GM23338 (cell line): ENCODE measurements around the gene SLC6A18. TPM values are rescaled to one million over a fixed set of nuclear protein-coding genes. Genes with fewer than 3 reads are reported as not detected.

ENCODE experiments used
- ATAC-seq: fragments of 200-7000 bp; cut with Tn5 transposase; 3 replicates; pipeline ENCODE4 v1.9.1; 2020
- DNase-seq: peaks from one replicate; pipeline ENCODE4 v3.0.0-alpha.2; 2015; ENCODE audit warnings: low spot score
- H2AFZ ChIP-seq: fragments of 200-600 bp; sonication (generic); 2 replicates; pipeline ENCODE4 v1.8.0; 2016; ENCODE audit warnings: antibody characterized with exemption, mild to moderate bottlenecking, moderate library complexity
- H3F3A ChIP-seq: fragments of 200-600 bp; sonication (generic); replicated peaks from 2 replicates; pipeline ENCODE4 v1.8.0; 2017; ENCODE audit warnings: antibody characterized with exemption, mixed run types, low read depth
- H3K27ac ChIP-seq: fragments of 200-600 bp; sonication (generic); 2 replicates; pipeline ENCODE4 v1.6.1; 2016; ENCODE audit warnings: low read depth
- H3K27me3 ChIP-seq: fragments of 200-600 bp; sonication (generic); 2 replicates; pipeline ENCODE4 v1.8.0; 2016; ENCODE audit warnings: mild to moderate bottlenecking, mixed run types, moderate library complexity; ENCODE audit not compliant: insufficient read depth
- H3K36me3 ChIP-seq: fragments of 200-600 bp; sonication (generic); 2 replicates; pipeline ENCODE4 v1.8.0; 2016; ENCODE audit warnings: mild to moderate bottlenecking; ENCODE audit not compliant: insufficient read depth
- H3K4me1 ChIP-seq: fragments of 200-600 bp; sonication (generic); 2 replicates; pipeline ENCODE4 v1.8.0; 2016; ENCODE audit warnings: mild to moderate bottlenecking, moderate library complexity; ENCODE audit not compliant: insufficient read depth
- H3K4me2 ChIP-seq: fragments of 200-600 bp; sonication (generic); 2 replicates; pipeline ENCODE4 v1.7.1; 2017; ENCODE audit warnings: mixed run types
- H3K4me3 ChIP-seq: fragments of 200-600 bp; sonication (generic); 2 replicates; pipeline ENCODE4 v1.6.1; 2016; ENCODE audit warnings: mixed run types
- H3K79me2 ChIP-seq: fragments of 200-600 bp; sonication (generic); replicated peaks from 2 replicates; pipeline ENCODE4 v1.8.0; 2017; ENCODE audit warnings: mild to moderate bottlenecking; ENCODE audit not compliant: insufficient read depth
- H3K9me2 ChIP-seq: fragments of 200-600 bp; sonication (generic); 2 replicates; pipeline ENCODE4 v1.8.0; 2017; ENCODE audit not compliant: insufficient read depth
- H4K20me1 ChIP-seq: fragments of 200-600 bp; sonication (generic); replicated peaks from 2 replicates; pipeline ENCODE4 v1.8.0; 2017; ENCODE audit warnings: mild to moderate bottlenecking; ENCODE audit not compliant: insufficient read depth
- H3K27ac Mint-ChIP-seq: 2 replicates; pipeline ENCODE4 v1.8.0; 2020; ENCODE audit warnings: inconsistent platforms, mild to moderate bottlenecking, moderate library complexity, mixed read lengths
- H3K27me3 Mint-ChIP-seq: 3 replicates; pipeline ENCODE4 v1.8.0; 2022; ENCODE audit warnings: low read depth, mild to moderate bottlenecking, moderate library complexity, mixed read lengths, inconsistent platforms; ENCODE audit not compliant: insufficient read depth, poor library complexity
- H3K36me3 Mint-ChIP-seq: 3 replicates; pipeline ENCODE4 v1.8.0; 2021; ENCODE audit warnings: low read depth, mild to moderate bottlenecking, inconsistent platforms, moderate library complexity, mixed read lengths
- H3K4me1 Mint-ChIP-seq: 3 replicates; pipeline ENCODE4 v1.8.0; 2020; ENCODE audit warnings: mild to moderate bottlenecking, inconsistent platforms, mixed read lengths
- H3K4me3 Mint-ChIP-seq: 3 replicates; pipeline ENCODE4 v1.8.0; 2021; ENCODE audit warnings: moderate library complexity, mild to moderate bottlenecking, inconsistent platforms, mixed read lengths
- H3K9me3 Mint-ChIP-seq: 3 replicates; pipeline ENCODE4 v1.8.0; 2020; ENCODE audit warnings: moderate library complexity, mild to moderate bottlenecking, inconsistent platforms, mixed read lengths
- CREB1 ChIP-seq: fragments of 250-450 bp; sonication (Bioruptor Pico); IDR thresholded peaks from 2 replicates; pipeline ENCODE4 v1.5.0; 2020; ENCODE audit warnings: low read depth, mild to moderate bottlenecking, moderate library complexity
- CTCF ChIP-seq, 2 experiments: fragments of 200-600 bp in 1 of 2; sonication (generic) in 1 of 2; conservative IDR thresholded peaks; 2 replicates each; pipeline versions ENCODE4 v1.5.1 to v1.6.1; 2016 to 2017; ENCODE audit warnings: antibody characterized with exemption in 2 of 2, low read depth in 2 of 2, mild to moderate bottlenecking in 2 of 2, moderate library complexity in 1 of 2
- ETS1 ChIP-seq: IDR thresholded peaks from 2 replicates; pipeline ENCODE4 v1.6.1; 2016; ENCODE audit warnings: antibody characterized with exemption
- EZH2 ChIP-seq: fragments of 200-600 bp; sonication (generic); IDR thresholded peaks from one replicate; pipeline ENCODE4 v1.8.0; 2017; ENCODE audit warnings: antibody characterized with exemption, mild to moderate bottlenecking, low read depth; ENCODE audit not compliant: unreplicated experiment
- EZH2phosphoT487 ChIP-seq: fragments of 200-600 bp; sonication (generic); IDR thresholded peaks from one replicate; pipeline ENCODE4 v1.8.1; 2018; ENCODE audit warnings: antibody characterized with exemption; ENCODE audit not compliant: unreplicated experiment
- JUNB ChIP-seq: IDR thresholded peaks from one replicate; pipeline ENCODE4 v1.6.1; 2016; ENCODE audit warnings: antibody characterized with exemption; ENCODE audit not compliant: unreplicated experiment
- NANOG ChIP-seq: IDR thresholded peaks from 2 replicates; pipeline ENCODE4 v1.6.1; 2016; ENCODE audit warnings: antibody characterized with exemption, borderline replicate concordance
- POLR2AphosphoS5 ChIP-seq: IDR thresholded peaks from 2 replicates; pipeline ENCODE4 v1.6.1; 2016; ENCODE audit warnings: antibody characterized with exemption, low read depth
- REST ChIP-seq: IDR thresholded peaks from one replicate; pipeline ENCODE4 v1.6.1; 2018; ENCODE audit warnings: antibody characterized with exemption; ENCODE audit not compliant: unreplicated experiment
- STAT1 ChIP-seq: IDR thresholded peaks from one replicate; pipeline ENCODE4 v1.6.1; 2016; ENCODE audit warnings: antibody characterized with exemption; ENCODE audit not compliant: unreplicated experiment
- ZNF114 ChIP-seq: fragments of 250-450 bp; sonication (Bioruptor Pico); IDR thresholded peaks from 2 replicates; pipeline ENCODE4 v1.5.0; 2020; ENCODE audit warnings: mild to moderate bottlenecking, moderate library complexity
- ZNF331 ChIP-seq: fragments of 250-450 bp; sonication (Bioruptor Pico); IDR thresholded peaks from 2 replicates; pipeline ENCODE4 v1.5.0; 2020; ENCODE audit warnings: low read depth, mild to moderate bottlenecking, moderate library complexity
- ZNF462 ChIP-seq: fragments of 250-450 bp; sonication (Bioruptor Pico); IDR thresholded peaks from 2 replicates; pipeline ENCODE4 v1.5.0; 2020; ENCODE audit warnings: mild to moderate bottlenecking, moderate library complexity
- polyA plus RNA-seq: library from polyadenylated mRNA; unstranded; fragments of >200 nt; fragmentation: Nextera tagmentation; extraction: Ambion mirVana; gene quantifications from 2 replicates; pipeline ENCODE4 v1.2.1, GENCODE V29; 2016
- total RNA-seq: library from RNA; depleted of rRNA; stranded (reverse); fragments of >200 nt; shearing (Covaris generic); gene quantifications from 2 replicates; pipeline ENCODE4 v1.2.3, GENCODE V29; 2014

Gene SLC6A18
- total and polyA plus RNA-seq, 2 experiments from 2014 or later = not detected

- Histone ChIP-seq H3K4me1 (no peaks in the 10 kb centered on the region), H3K9me2 (peaks cover 4% of the 10 kb centered on the region; the same call in 1 of the 2 replicates), H3K27me3 (no peaks in the 10 kb centered on the region), H4K20me1 (no peaks in the 10 kb centered on the region), H3K4me3 (no peak overlapping the region), H3K27ac (no peak overlapping the region), H3K36me3 (no peaks in the 10 kb centered on the region), H3K79me2 (no peaks in the 10 kb centered on the region), H3F3A (peaks cover 10% of the 10 kb centered on the region), H2AFZ (no peak overlapping the region), H3K4me2 (no peak overlapping the region)
- Mint-ChIP-seq H3K4me3 (no peak overlapping the region), H3K36me3 (no peaks in the 10 kb centered on the region), H3K27ac (no peak overlapping the region), H3K4me1 (no peaks in the 10 kb centered on the region; the same call in 2 of the 3 replicates), H3K27me3 (peaks cover 6% of the 10 kb centered on the region), H3K9me3 (peaks cover 3% of the 10 kb centered on the region; the same call in 2 of the 3 replicates)
- no peak for DNase-seq
- TF ChIP-seq ETS1 (no peak), NANOG (no peak), CTCF (conservative IDR thresholded peaks at IDR 0.05; ENCODE audit: low read depth in 2 of 2) (no peak), ZNF331 (CRISPR knock-in tag) (no peak), POLR2AphosphoS5 (no peak), REST (no peak), ZNF462 (CRISPR knock-in tag) (no peak), CREB1 (CRISPR knock-in tag) (no peak), ZNF114 (CRISPR knock-in tag) (no peak), STAT1 (no peak), EZH2 (no peak), JUNB (no peak), EZH2phosphoT487 (no peak)
- no peak for ATAC-seq
Measured at GRCh38 chr5:1220351-1220750, 4.8 kb upstream of the SLC6A18 start.
